Ecto neural progenitor cell (in vitro differentiated cells): ENCODE data around the gene TSC2.

Source experiments
- DNase-seq: peaks from one replicate; pipeline ENCODE4 v3.0.0-alpha.2; 2018; ENCODE audit warnings: low spot score

The TSC2 gene

GRCh38 chr16:2070576-2071453 is 23.0 kb downstream of the TSC2 start:
- no peak for DNase-seq

GRCh38 chr16:2071454-2072202 is 23.8 kb downstream of the TSC2 start:
- no peak for DNase-seq

- DNase-seq = no peak
Measured at GRCh38 chr16:2072926-2073325, 25.1 kb downstream of the TSC2 start.

GRCh38 chr16:2074071-2074470 is 26.3 kb downstream of the TSC2 start:
- DNase-seq = no peak

- DNase-seq = no peak
Measured at GRCh38 chr16:2075631-2076030, 27.8 kb downstream of the TSC2 start.

GRCh38 chr16:2076072-2076865 is 28.5 kb downstream of the TSC2 start:
- DNase-seq = no peak

GRCh38 chr16:2077016-2077415 is 29.2 kb downstream of the TSC2 start:
- no peak for DNase-seq

GRCh38 chr16:2077696-2078095 is 29.9 kb downstream of the TSC2 start:
- no peak for DNase-seq

- DNase-seq = no peak
Measured at GRCh38 chr16:2078096-2078495, 30.3 kb downstream of the TSC2 start.

- no peak for DNase-seq
Measured at GRCh38 chr16:2078691-2079090, 30.9 kb downstream of the TSC2 start.

DNA sequence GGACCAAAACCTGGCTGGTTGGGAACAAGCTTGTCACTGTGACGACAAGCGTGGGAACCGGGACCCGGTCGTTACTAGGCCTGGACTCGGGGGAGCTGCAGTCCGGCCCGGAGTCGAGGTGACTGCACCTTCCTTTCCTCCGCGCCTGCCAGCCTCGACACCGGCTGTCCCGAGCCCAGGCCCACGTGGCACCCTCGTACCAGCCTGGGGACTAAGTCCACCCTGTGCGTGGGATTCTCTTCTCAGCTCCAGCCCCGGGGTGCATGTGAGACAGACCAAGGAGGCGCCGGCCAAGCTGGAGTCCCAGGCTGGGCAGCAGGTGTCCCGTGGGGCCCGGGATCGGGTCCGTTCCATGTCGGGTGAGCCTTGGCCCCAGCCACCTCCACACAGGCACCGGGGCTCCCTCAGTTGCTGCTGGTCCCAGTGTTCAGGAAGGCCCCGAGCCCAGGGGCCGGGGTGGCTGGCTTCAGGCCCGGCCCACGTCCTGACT is 31.6 kb downstream of the TSC2 start:
- no peak for DNase-seq

DNA sequence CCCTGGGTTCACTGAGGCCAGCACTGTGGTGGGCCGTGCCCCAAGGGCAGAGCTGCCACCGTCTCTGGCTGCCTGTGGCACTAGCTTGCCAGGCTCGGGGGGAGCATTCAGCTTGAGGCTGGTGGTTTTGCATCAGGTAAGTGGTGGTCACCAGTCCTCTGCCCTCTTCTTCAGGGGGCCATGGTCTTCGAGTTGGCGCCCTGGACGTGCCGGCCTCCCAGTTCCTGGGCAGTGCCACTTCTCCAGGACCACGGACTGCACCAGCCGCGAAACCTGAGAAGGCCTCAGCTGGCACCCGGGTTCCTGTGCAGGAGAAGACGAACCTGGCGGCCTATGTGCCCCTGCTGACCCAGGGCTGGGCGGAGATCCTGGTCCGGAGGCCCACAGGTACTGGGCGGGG is 32.2 kb downstream of the TSC2 start:
- no peak for DNase-seq

DNA sequence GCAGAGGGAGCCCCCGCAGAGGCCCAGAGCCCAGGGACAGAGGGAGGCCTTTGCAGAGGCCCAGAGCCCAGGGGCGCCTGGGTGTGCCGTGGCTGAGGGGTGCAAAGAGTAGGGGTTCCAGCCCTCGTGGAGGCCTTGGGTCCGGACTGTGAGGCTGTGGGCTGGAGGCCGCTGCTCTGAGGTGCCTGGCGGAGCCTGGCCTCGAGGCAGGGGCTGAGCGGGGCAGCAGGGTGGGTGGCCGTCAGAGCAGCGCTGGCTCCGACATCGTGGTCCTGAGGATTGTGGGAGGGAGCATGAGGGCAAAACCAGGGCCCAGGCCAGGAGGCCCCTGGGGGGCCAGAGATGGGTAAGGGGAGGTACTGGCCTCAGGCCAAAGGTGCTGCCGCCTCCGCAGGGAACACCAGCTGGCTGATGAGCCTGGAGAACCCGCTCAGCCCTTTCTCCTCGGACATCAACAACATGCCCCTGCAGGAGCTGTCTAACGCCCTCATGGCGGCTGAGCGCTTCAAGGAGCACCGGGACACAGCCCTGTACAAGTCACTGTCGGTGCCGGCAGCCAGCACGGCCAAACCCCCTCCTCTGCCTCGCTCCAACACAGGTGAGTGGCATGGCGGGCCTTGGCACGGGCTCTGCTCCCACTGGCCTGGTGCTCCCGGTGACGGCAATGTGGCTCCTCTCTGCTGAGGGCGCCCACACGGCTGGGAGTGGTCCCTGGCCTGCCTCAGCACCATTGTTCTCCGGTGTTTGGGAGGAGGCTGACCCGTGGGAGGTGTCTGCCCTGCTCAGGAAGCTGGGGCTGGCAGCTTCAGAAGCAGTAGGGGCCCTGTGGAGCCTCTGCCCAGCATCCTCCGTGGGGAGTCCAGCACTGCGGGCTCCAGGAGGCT is 33.7 kb downstream of the TSC2 start:
- no peak for DNase-seq

DNA sequence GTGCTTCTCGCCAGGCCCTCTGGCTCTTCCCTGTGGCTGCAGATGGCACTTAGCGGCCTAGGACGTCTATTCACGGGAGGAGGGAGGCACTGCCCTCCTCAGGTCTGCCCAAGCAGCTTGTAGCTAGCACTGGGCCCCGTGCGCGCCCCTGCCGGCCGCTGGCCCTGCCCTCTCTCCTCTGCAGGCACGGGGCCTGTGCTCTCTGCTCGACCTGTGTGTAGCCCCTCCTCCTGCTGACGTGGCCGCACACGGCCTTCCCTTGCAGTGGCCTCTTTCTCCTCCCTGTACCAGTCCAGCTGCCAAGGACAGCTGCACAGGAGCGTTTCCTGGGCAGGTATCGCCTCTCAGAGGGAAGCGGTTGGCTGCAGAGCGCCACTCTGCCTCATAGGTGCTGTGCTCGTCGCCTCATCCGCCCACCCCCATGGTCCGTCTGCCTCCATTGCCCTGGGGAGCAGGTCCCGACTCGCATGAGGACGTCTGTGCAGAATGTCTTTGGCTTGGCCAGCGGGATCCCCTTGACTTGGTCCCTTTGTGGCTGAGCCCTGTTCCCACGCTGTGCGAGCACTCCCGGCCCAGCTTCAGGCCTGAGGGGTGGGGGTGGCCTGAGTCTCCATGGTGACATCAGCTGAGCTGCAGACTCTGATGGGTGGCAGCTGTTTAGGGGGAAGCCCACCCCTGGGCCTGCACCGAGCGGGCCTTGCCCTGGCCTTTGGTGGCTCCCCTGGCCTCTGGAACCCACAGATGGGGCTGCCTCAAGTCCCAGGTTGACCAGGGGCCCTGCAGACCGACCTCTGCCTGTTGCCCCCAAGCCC is 34.6 kb downstream of the TSC2 start:
- no peak for DNase-seq

DNA sequence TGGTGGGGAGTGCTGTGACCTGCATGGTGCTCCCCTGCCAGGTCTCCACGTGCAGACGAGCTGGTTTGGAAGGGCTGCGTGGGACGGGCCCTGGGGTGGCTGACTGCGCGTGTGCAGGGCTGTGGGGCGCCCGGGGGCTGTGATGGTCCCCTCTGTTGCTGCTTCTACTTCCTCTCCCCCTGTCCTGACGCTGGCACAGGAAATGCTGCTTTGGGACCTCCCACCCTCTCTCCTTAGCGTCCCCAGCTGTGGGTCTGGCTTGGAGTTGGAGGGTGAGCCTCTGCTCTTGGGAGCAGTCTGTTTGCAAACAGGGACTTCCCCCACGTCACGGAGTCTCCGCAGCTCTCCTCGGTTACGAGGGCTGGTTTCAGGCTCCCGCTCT is 35.2 kb downstream of the TSC2 start:
- DNase-seq = no peak

GRCh38 chr16:2083409-2083808 is 35.6 kb downstream of the TSC2 start:
- no peak for DNase-seq

DNA sequence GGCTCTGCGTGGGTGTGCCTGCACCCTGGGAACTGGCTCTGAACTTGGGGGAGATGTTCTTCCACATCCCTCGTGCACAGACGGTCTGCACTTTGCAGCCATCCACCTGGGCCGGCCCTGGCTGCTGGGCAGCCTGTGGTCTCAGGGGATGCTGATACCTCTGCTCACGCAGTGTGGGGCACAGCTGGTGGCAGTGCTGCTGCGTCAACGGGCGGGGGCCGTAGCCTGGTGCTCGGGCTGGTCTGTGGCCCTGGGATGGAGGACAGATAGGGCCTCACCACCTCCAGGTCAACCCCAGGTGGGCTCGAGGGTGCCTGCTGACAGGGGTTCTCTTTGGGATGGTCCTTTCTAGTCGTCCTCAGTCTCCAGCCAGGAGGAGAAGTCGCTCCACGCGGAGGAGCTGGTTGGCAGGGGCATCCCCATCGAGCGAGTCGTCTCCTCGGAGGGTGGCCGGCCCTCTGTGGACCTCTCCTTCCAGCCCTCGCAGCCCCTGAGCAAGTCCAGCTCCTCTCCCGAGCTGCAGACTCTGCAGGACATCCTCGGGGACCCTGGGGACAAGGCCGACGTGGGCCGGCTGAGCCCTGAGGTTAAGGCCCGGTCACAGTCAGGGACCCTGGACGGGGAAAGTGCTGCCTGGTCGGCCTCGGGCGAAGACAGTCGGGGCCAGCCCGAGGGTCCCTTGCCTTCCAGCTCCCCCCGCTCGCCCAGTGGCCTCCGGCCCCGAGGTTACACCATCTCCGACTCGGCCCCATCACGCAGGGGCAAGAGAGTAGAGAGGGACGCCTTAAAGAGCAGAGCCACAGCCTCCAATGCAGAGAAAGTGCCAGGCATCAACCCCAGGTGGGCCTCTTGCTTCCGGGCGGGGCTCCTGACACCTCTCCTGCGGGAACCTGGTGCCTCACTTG is 36.3 kb downstream of the TSC2 start:
- no peak for DNase-seq

GRCh38 chr16:2084895-2085625 is 37.3 kb downstream of the TSC2 start:
- no peak for DNase-seq

DNA sequence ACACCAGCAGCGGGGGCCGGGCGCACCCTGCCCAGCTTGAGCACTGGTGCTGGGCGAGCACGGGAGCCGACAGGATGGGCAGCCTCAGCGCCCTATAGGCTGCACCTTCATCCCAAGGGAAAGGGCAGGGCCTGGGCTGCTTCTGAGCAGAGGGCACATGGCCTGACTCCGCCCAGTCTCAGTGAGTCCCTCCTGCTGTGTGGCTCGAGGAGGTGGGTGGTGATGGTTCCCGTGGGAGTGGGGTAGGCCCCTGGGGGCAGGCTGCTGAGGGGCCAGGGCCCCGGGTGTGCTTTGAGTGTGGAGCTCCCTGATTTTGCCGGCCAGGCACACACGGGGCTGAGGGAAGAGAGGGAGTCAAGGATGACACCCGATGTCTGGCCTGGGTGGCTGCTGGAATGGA is 37.9 kb downstream of the TSC2 start:
- no peak for DNase-seq
